Prostate gland (tissue), 2 donors: Measurements from ENCODE around the gene C2orf92. TPM values are rescaled to one million over a fixed set of nuclear protein-coding genes. Genes with fewer than 3 reads are reported as not detected.
"Not testable (repeated sequence)": the region's sequence is repeated elsewhere in the genome, so short reads cannot be mapped to it uniquely, and the experiment has no call there.

Experiments
- DNase-seq: peaks from one replicate; pipeline ENCODE4 v3.0.0-alpha.2; 2019; ENCODE audit warnings: low spot score
- H3K27ac ChIP-seq, 2 donors: fragments of 200-600 bp; sonication (generic); 2 replicates each; pipeline ENCODE4 v1.5.1; 2017 to 2019
- H3K27me3 ChIP-seq: fragments of 200-600 bp; sonication (generic); replicated peaks from 2 replicates; pipeline ENCODE4 v1.5.1; 2019; ENCODE audit not compliant: insufficient read depth
- H3K36me3 ChIP-seq, 2 donors: fragments of 200-600 bp; sonication (generic); 1 replicate in 1 of 2; 2 replicates in 1 of 2; pipeline versions ENCODE4 v1.5.1 to v1.8.1; 2017 to 2019
- H3K4me1 ChIP-seq: fragments of 200-600 bp; sonication (generic); replicated peaks from 2 replicates; pipeline ENCODE4 v1.5.1; 2019
- H3K4me3 ChIP-seq, 2 donors: fragments of 200-600 bp; sonication (generic); 2 replicates each; pipeline ENCODE4 v1.5.1; 2017 to 2019
- H3K9me3 ChIP-seq: fragments of 200-600 bp; sonication (generic); 2 replicates; pipeline ENCODE4 v1.5.1; 2017
- CTCF ChIP-seq, 4 experiments: fragments of 200-600 bp in 2 of 4; fragments of 450-650 bp in 2 of 4; sonication (generic) in 2 of 4; IDR thresholded peaks; 1 replicate in 3 of 4; 2 replicates in 1 of 4; pipeline ENCODE4 v1.5.1; 2016 to 2019; ENCODE audit warnings: antibody characterized with exemption in 4 of 4, mild to moderate bottlenecking in 2 of 4, moderate library complexity in 2 of 4
- POLR2A ChIP-seq: fragments of 450-650 bp; IDR thresholded peaks from one replicate; pipeline ENCODE4 v1.6.1; 2016; ENCODE audit warnings: antibody characterized with exemption, mild to moderate bottlenecking
- POLR2AphosphoS5 ChIP-seq: sonication (generic); formaldehyde crosslinking; IDR thresholded peaks from one replicate; pipeline ENCODE4 v1.6.1; 2017; ENCODE audit warnings: antibody characterized with exemption
- WGBS: methylation state at CpG from one replicate; pipeline ENCODE4 v1.1.5; 2018; 5-methylcytosine and 5-hydroxymethylcytosine counted together
- intact Hi-C: fragments of 100-400 bp; cut with DNase I; formaldehyde crosslinking; loops from one replicate; pipeline ENCODE4 v1.14.2; 2022
- total RNA-seq, 2 donors: library from RNA; depleted of rRNA; stranded (reverse); fragments of >200 nt; gene quantifications; one replicate each; pipeline ENCODE4 v1.1.0, GENCODE V29; 2016

The C2orf92 gene
- 1 to 10 TPM; 2.0 to 7.0 TPM for total RNA-seq

- Histone ChIP-seq H3K27me3 (no peaks in the 10 kb centered on the region), H3K27ac (no peak within 1 kb of the TSS), H3K9me3 (no peaks in the 10 kb centered on the region), H3K4me3 (no peak within 1 kb of the TSS), H3K4me1 (no peaks in the 10 kb centered on the region), H3K36me3 (no peaks in the 10 kb centered on the region)
- no peak for DNase-seq
- intact Hi-C loops: loop anchor here (10.0 kb wide), 1 partner anchor 325 kb away; the partner anchor contains the start of gene TMEM131
- 97% methylated on average over 6 of the region's 6 CpGs for WGBS
- no peak for TF ChIP-seq POLR2AphosphoS5
- no peak for TF ChIP-seq CTCF (IDR thresholded peaks at IDR 0.05)
Observed at GRCh38 chr2:97669448-97669847, at the start of gene C2orf92. C2orf92 (plus strand) TSS chr2:97669713; CDS start chr2:97669789, 76 bp downstream.

GRCh38 chr2:97620492-97620891, 49.0 kb upstream of the C2orf92 start:
- intact Hi-C loops: not testable (repeated sequence)

GRCh38 chr2:97622976-97623375, 46.5 kb upstream of the C2orf92 start:
- DNase-seq, intact Hi-C loops, H3K9me3 ChIP-seq, H3K27me3 ChIP-seq, H3K36me3 ChIP-seq, H3K4me3 ChIP-seq, H3K27ac ChIP-seq, H3K4me1 ChIP-seq: not testable (repeated sequence)

More at GRCh38 chr2:97620492-97620891, 49.0 kb upstream of the C2orf92 start:
- H3K4me1 ChIP-seq, H3K36me3 ChIP-seq, H3K9me3 ChIP-seq, DNase-seq, H3K27me3 ChIP-seq, H3K4me3 ChIP-seq, H3K27ac ChIP-seq: not testable (repeated sequence)
- 100% methylated on average over 1 of the region's 1 CpG for WGBS

GRCh38 chr2:97625354-97626048, 44.0 kb upstream of the C2orf92 start:
- DNase-seq, H3K27ac ChIP-seq, intact Hi-C loops, H3K9me3 ChIP-seq, H3K4me3 ChIP-seq, H3K27me3 ChIP-seq, H3K36me3 ChIP-seq, H3K4me1 ChIP-seq: not testable (repeated sequence)
- WGBS: 50% methylated on average over 1 of the region's 8 CpGs

GRCh38 chr2:97626049-97626430, 43.5 kb upstream of the C2orf92 start:
- H3K4me3 ChIP-seq, DNase-seq, intact Hi-C loops, H3K9me3 ChIP-seq, H3K36me3 ChIP-seq, H3K4me1 ChIP-seq, H3K27me3 ChIP-seq, H3K27ac ChIP-seq: not testable (repeated sequence)
- 73% methylated on average over 8 of the region's 8 CpGs for WGBS

- WGBS: 96% methylated on average over 4 of the region's 4 CpGs
- no peak overlapping the region for H3K4me3 ChIP-seq
- H3K27me3 ChIP-seq: no peaks in the 10 kb centered on the region
- H3K4me1 ChIP-seq: no peaks in the 10 kb centered on the region
- no peaks in the 10 kb centered on the region for H3K9me3 ChIP-seq
- DNase-seq: no peak
- peaks cover 6 to 7% of the 10 kb centered on the region in 2 donors for H3K36me3 ChIP-seq
- TF ChIP-seq POLR2A: no peak
- no peak for TF ChIP-seq POLR2AphosphoS5
- TF ChIP-seq CTCF (IDR thresholded peaks at IDR 0.05): no peak
- no peak overlapping the region for H3K27ac ChIP-seq
- intact Hi-C loops: loop anchor here (10.0 kb wide), 1 partner anchor 51 kb away; no protein-coding TSS in a partner anchor
Observed at GRCh38 chr2:97644023-97644717, 25.3 kb upstream of the C2orf92 start.
